SIG-M5 treated with dmso at 0.1 percent for 504 hours (cell line): ENCODE data around the gene RAD51B.

ENCODE experiments used
- DNase-seq: peaks from one replicate; lab custom pipeline; 2025; ENCODE audit not compliant: unreplicated experiment; lab: John Stamatoyannopoulos, UW

Gene RAD51B

DNA sequence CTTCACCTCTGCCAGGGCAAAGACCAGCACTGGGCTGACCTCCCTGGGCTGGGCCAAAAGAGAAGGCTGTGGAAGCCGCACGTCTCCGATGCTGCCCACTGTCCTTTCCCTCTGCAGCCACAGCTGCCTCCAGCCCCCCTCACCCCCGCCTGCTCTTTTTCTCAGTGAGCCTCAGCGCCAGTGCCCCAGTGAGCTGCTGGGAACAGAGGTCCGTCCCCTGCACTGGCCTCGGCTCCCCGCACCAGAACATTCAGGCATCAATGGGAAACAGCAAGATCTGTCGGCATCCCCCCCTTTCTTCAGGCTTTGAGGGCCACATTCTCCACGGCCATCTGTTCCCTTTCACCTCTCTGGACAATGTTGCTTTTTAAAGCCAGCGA is 575.2 kb downstream of the RAD51B start:
- no peak for DNase-seq

- DNase-seq = no peak
Observed at GRCh38 chr14:68395604-68396003, 576.0 kb downstream of the RAD51B start.

DNA sequence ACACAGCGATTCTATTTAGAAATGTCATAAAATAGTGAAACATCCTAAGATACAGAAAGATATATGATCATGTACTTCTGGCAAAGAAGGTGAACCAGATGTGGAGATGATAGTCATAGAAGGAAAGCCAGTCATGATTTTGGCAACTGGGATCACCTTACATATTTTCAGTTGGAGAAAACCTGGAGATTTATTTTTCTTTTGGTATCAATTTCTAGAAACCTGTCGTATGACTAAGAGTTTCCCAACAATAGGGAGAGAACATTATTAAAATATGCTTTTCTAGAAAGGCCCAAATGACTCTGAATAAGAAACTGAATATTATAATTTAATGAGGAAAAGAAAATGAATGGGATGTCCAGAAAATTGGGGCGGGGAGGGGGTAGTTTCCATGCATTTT is 576.9 kb downstream of the RAD51B start:
- no peak for DNase-seq

DNA sequence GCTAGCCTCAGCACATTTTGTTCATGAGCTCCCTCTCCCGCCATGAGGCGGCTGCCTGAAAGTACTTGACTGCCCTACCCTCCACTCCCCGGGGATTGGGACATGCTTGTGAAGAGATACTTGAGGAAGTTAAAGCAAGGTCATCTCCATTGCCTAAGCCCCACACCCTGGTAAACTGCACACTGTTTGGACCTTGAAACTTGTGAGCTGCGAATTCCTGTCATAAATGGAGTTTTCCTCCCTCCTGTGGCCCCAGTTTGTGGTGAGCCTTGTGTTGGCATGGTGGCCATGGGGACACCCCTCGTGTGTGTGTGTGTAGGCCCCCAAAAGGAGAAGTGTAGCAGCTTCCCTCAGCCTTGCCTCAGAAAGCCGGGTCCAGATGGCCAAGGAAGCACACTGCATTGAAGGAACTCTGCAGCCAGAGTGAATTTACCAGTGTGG is 577.8 kb downstream of the RAD51B start:
- DNase-seq = peak; percentile 80

- no peak for DNase-seq
Observed at GRCh38 chr14:68397822-68398221, 578.2 kb downstream of the RAD51B start.

GRCh38 chr14:68398370-68398769 is 578.8 kb downstream of the RAD51B start:
- DNase-seq = no peak

- DNase-seq = no peak
Observed at GRCh38 chr14:68399971-68400370, 580.4 kb downstream of the RAD51B start.

GRCh38 chr14:68401317-68401716 is 581.7 kb downstream of the RAD51B start:
- DNase-seq = no peak

DNA sequence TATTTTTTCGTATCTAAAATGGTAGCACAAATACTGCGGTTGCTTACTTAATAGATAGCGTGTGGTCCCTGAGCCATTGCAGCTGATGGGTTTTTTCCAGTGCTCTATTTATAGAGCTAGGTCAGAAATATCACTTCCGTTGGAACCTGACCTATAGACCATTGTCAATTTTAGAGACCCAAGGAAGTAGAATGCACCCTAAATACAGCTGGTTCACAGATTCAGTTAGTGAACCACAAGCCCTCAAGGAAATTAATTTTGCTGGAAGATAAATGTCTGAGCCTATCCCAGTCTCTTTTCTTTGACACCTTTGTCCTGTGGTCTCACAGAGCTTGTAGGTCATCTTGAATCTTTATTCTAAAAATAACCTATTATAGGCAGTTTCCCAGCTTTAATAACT is 582.3 kb downstream of the RAD51B start:
- DNase-seq = no peak

DNA sequence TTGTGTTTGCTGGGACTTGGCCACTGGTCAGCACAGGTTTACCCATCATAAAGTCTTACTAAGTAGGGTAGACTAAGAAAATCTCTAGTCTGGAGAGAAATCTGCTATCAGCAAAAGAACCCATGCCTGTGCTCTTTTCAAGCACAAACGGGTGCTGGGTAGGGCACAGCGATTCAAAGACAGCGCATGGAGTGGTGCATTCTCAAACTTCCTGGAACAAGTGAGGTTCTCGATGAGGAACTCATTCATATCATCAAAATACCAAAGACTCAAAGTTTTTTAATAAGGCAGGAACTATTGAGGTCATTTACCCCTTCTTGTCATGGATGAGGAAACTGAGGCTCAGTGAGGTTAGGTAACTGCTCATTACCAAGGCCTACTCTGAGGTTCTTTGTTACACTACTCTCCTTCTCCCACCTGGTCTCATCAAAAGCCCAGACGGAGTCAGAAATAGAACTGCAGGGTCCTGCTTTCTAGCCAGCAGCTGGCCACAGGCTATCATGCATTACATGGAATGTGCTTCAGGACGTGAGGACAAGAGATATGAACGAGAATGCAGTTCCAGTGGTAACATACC is 583.0 kb downstream of the RAD51B start:
- no peak for DNase-seq

DNA sequence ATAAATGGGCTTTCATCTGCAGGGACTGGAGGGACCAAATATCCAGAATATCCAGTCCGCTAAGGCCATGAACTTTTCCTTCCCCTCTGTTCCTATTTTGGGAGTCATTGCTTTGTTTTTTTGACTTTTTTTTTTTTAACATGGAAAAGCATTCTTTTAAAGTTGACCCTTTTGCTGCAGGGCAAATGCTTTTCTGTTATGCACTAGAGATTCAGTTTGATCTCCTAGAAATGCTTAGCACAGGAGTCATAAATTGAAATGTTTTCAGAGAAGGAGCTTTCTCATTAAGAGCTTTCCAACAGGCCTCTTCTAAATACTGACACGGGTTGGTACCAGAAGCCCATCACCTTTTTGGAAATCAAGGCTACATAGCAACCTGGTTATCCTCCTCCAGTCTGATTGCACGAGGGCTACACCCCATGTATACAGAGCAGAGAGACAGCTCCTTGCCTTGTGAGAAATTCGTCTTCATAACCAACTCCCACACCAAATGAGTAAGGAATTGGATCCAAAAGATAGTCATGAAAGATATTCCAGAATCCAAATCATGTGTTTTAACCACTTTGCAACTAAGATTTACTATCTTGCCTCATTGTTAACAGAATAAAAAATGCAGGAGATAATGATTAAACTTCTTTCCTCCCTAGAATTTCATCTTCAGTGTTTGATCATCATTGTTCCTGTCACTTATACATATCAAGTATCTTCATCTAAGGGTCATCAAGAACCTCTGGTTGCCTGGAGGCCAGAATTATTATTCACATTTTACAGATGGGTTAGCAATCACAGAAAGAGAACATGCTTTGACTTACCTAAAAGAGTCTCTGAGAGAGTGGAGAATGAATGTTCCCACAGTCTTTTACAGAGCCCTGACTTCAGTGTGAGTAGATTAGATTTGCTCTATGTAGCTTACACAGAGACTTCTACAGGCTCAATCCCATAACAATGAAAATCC is 583.9 kb downstream of the RAD51B start:
- DNase-seq = no peak

GRCh38 chr14:68404146-68404527 is 584.6 kb downstream of the RAD51B start:
- DNase-seq = no peak

DNA sequence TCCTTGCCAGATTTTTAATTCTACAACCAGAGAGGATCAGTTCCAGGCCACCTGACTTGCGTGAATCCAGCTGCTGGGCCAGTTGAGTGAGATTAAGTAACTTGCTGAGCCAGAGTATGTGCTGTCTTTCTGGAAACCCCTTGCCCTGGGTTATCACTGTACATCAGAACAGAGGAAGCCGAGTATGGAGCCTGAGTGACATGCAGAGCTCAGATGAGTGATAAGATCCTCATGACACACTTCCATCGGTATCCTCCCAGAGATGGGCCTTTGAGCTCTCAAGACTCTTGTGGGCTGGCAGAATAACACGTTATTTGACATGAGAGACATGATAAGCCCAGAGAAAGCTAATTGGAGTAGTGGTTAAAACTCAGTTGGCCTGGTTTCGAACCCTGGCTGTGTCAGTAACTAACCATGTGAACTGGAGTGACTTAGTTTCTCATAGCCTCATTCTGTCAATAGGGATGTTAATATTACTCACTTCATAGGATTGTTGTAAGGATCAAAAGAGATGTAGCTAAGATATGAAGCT is 585.1 kb downstream of the RAD51B start:
- DNase-seq = no peak

DNA sequence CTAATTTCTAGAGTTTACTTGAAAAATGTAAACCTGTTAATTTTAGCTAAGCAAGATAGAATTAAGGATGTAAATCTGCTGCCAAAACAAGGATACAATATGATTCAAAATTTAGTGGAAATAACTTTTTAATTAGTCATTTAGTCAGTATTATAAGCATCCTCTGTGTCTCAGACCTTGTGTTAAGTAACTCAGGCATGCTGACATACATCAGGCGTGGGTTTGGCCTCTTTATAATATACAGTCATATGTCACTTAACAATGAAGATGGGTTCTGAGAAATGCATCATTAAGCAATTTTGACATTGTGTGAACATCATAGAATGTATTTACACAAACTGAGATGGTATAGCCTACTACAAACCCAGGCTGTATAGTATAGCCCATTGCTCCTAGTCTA is 586.4 kb downstream of the RAD51B start:
- no peak for DNase-seq

DNA sequence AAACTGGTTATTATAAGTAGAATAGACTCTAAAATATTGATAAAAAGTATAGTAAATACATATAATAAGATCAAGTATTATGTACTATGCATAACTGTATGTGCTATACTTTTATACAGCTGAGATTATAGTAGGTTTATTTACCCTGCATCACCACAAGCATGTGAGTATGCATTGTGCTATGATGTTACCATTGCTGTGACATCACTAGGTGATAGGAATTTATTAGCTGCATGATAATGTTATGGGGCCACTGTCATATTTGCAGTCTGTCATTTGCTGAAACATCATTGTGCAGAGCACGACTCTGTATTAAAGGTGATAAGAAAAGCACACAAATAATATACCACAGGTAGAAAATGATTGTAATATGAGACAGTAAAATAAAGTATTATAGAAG is 587.7 kb downstream of the RAD51B start:
- DNase-seq = no peak

DNA sequence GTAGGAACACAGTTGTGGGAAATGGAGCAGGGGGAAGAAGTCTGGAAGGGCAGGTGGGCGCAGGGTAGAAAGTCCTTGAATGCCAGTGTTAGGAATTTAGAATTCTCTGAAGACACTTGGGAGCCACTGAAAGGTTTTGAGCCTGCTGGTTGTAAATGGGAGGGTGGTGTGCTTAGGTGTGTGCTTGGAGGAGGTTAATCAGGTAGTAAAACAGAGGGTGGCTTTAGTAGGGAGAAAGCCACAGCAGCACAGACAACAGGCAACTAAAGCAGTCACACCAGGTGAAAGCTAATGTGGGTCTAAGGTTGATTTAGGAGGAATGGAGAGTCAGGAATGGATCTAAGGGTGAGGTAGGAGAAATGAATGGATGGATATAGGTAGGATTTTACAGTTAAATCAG is 588.2 kb downstream of the RAD51B start:
- no peak for DNase-seq

GRCh38 chr14:68408680-68409079 is 589.1 kb downstream of the RAD51B start:
- peak; percentile 32 for DNase-seq

DNA sequence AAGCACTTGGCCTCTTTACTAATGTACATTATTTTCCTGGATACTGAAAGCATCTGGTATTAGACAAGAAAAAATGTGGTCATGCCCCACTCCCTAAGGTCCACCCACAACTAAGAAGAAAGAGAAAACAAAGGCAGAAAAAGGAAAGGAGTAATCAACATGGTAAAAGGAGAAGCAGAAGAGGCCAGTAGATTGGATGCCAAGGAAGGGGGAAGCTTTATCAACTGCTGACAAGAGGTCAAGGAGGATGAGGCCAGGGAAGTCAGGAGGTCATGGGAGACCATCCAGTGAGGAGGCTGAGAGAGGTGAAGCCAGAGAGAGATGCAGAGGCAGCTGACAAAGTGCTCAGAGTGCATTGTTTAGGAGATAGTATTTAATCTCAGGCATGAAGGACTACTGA is 589.8 kb downstream of the RAD51B start:
- no peak for DNase-seq

DNA sequence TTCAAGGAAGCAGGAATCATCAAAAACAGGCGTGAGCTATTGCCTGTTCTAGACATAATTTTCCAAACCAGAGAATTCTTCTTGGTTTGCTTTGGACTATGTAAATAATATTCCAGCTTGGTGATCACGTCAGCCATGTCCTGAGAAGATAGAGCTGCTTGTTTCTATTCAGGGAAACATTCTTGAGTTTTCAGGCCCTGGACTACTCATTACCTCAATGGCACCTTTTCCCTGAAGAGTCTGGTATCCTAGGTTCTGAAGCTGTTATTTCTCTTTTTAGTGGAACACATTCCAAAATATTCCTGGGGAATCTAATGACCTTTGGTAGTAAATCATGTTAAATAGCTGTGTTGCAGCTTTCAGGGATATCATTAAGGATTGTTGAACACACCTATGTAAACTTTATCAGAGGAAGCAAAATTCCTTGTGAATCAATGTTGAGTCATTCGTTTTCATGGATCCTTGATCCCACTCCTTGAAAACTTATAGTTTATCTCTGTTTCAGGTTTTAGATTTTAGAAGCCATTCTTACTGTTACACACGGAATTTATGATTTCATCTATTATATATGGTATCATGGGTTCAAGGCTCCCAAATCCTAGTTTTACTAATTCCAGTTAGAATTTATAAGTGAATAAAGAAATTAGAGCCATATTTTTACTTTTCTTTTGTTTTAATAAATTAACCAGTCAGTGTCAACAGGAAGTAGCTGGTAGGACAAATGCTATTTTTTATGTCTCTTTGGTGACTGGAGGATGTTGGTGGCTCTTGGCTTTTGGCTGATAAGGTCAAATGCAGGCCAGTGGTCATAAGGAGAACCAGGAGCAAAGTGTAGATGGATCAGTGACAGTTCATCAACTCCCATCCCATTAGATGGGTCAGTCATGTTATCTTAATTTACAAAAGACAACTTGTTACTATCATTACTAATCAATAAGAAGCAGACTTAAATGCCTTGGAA is 593.2 kb downstream of the RAD51B start:
- DNase-seq = no peak

GRCh38 chr14:68413509-68413908 is 593.9 kb downstream of the RAD51B start:
- DNase-seq = no peak

DNA sequence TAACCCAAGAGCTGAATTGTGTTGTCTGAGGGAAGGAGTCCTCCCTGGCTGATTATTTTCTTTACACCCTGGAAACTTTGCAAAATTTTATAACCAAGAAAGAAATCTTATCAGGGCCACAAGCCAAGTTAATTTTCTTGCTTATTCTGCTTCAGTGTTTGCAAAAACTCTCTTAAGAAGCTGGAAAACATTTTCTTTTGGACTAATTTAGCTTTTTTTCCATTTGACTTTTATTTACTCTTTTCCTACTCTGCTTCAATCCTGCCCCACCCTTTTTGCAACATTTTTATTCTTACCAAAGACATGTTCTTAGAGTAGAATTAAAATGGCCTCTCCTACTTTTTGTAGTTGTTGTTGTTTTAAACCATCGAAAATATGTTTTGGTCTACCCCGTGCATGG is 594.5 kb downstream of the RAD51B start:
- DNase-seq = no peak
